Measurements from ENCODE around the gene STK32C.

- TF ChIP-seq, protein P1, sequence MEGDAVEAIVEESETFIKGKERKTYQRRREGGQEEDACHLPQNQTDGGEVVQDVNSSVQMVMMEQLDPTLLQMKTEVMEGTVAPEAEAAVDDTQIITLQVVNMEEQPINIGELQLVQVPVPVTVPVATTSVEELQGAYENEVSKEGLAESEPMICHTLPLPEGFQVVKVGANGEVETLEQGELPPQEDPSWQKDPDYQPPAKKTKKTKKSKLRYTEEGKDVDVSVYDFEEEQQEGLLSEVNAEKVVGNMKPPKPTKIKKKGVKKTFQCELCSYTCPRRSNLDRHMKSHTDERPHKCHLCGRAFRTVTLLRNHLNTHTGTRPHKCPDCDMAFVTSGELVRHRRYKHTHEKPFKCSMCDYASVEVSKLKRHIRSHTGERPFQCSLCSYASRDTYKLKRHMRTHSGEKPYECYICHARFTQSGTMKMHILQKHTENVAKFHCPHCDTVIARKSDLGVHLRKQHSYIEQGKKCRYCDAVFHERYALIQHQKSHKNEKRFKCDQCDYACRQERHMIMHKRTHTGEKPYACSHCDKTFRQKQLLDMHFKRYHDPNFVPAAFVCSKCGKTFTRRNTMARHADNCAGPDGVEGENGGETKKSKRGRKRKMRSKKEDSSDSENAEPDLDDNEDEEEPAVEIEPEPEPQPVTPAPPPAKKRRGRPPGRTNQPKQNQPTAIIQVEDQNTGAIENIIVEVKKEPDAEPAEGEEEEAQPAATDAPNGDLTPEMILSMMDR (IDR thresholded peaks at IDR 0.05), result no peak
- TF ChIP-seq EZH2phosphoT487 (IDR thresholded peaks at IDR 0.05), result no peak
- TF ChIP-seq EZH2 (IDR thresholded peaks at IDR 0.05), result no peak
These were observed 112.2 kb downstream of the STK32C start for GRCh38 chr10:132195366-132196075.

All from neural progenitor cell (in vitro differentiated cells).